GM10248 (cell line): Measurements from ENCODE around the gene CNTNAP2.

ENCODE experiments used
- CTCF ChIA-PET: fragments of 300-600 bp; sonication (Branson Sonifier 250); formaldehyde crosslinking; extraction: SDS; loops from one replicate; lab custom pipeline; 2021; ENCODE audit warnings: antibody characterized with exemption; lab: Yijun Ruan, JAX
- POLR2A ChIA-PET: fragments of 350-650 bp; sonication (Branson Sonifier 250); formaldehyde crosslinking; extraction: SDS; loops from one replicate; lab custom pipeline; 2020; ENCODE audit warnings: antibody characterized with exemption; lab: Yijun Ruan, JAX
- DNase-seq: peaks from one replicate; pipeline ENCODE4 v3.0.0; 2012; ENCODE audit errors: extremely low spot score
- TF ChIP-seq, protein P1 (sequence below): IDR thresholded peaks from 2 replicates; pipeline ENCODE4 v1.5.1; 2012; ENCODE audit warnings: mild to moderate bottlenecking, low read depth; ENCODE audit errors: extremely low read depth, missing control alignments, control extremely low read depth

Gene CNTNAP2

DNA sequence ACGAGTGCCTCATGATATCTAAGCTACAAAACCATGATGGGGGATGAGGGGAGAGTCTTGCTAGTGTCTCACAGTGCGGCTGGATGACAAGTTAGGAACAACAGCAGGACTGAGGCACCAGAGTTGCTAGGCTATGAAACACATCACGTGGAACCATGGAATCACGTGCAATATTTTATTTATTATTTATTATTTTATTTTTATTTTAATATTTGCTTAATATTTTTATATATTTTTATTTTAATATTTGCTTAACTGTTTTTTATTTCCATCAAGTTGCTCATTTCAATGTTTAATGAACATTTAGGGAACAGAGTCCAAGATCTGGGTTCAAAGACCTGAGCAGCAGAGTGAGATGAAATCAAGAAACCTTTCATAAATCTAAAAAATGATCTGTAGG, 614.6 kb downstream of the CNTNAP2 start:
- DNase-seq: no peak
- CTCF ChIA-PET: no interaction called here
- TF ChIP-seq, protein P1, sequence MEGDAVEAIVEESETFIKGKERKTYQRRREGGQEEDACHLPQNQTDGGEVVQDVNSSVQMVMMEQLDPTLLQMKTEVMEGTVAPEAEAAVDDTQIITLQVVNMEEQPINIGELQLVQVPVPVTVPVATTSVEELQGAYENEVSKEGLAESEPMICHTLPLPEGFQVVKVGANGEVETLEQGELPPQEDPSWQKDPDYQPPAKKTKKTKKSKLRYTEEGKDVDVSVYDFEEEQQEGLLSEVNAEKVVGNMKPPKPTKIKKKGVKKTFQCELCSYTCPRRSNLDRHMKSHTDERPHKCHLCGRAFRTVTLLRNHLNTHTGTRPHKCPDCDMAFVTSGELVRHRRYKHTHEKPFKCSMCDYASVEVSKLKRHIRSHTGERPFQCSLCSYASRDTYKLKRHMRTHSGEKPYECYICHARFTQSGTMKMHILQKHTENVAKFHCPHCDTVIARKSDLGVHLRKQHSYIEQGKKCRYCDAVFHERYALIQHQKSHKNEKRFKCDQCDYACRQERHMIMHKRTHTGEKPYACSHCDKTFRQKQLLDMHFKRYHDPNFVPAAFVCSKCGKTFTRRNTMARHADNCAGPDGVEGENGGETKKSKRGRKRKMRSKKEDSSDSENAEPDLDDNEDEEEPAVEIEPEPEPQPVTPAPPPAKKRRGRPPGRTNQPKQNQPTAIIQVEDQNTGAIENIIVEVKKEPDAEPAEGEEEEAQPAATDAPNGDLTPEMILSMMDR: no peak
- POLR2A ChIA-PET: no interaction called here

DNA sequence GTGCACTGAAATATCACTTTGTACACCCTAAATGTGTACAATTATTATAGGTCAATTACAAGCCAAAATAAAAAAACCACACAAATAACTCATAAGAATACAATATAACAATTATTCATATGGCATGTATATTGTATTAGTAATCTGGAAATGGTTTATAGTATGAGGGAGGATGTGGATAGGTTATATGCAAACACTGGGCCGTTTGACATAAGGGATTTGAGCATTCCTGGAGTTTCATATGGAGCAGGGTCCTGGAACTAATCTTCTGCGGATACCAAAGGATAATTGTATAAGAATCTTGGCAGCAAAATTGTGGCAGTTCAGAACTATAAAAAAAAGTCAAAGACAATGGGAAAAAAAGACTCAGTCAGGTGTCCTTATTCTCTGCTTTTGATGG, 619.4 kb downstream of the CNTNAP2 start:
- DNase-seq: no peak
- CTCF ChIA-PET: interaction anchor here (1.1 kb wide), 1 partner anchor 11 kb away, joined by 3 read pairs; no protein-coding TSS in a partner anchor
- TF ChIP-seq, protein P1: no peak
- POLR2A ChIA-PET: no interaction called here

DNA sequence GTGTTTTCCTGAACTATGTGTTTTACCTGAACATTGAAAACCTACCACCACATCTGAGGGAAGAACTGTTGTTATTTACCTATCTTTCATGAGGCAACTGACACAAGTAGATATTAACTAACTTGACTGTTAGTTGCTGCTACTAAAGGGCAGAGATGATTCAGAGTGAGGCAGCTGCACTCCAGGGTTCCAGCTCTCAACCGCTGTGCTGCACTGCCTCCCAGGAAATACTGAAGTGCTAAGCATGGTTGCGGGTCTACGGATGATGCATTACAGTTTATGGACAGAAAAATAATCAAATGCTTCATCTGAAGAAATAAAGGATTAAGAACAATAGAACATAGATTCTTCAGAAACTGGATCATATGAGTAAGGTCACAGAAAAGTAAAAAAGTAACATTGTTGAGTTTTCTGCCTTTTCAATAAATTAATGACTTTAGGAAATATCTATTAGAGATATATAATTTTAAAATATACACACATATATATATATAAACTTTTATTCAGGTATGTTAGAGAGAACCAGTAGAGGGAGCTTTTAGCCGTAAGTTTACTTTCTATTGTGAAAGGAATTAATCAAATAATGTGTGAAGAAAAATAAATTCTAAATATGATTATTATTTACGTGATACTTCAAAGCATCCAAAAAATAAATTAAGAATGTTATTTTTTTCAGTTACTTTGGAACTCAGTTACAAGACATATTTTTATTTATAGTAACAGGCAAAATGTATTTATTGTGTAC, 620.0 kb downstream of the CNTNAP2 start:
- CTCF ChIA-PET: no interaction called here

DNA sequence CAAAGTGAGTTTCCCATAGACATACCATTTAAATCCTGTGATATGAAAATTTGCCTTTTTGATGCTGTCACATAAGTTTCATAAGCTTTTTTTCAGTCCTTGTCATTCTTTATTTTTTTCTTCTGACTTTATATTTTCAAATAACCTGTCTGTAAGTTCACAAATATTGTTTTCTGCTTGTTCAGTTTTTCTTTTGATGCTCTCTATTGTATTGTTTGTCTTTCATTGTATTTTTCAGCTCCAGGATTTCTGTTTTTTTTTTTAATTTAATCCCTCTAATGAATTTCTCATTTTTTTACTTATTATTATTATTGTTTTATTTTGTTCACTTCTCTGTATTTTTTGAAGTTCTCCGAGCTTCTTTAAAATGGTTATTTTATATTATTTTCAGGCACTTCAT, 623.4 kb downstream of the CNTNAP2 start:
- no peak for DNase-seq
- ChIA-PET POLR2A (no interaction called here), CTCF (no interaction called here)
- TF ChIP-seq, protein P1: no peak

More for the DNA sequence above, 620.0 kb downstream of the CNTNAP2 start:
- no peak for DNase-seq
- TF ChIP-seq, protein P1: no peak
- POLR2A ChIA-PET: no interaction called here

DNA sequence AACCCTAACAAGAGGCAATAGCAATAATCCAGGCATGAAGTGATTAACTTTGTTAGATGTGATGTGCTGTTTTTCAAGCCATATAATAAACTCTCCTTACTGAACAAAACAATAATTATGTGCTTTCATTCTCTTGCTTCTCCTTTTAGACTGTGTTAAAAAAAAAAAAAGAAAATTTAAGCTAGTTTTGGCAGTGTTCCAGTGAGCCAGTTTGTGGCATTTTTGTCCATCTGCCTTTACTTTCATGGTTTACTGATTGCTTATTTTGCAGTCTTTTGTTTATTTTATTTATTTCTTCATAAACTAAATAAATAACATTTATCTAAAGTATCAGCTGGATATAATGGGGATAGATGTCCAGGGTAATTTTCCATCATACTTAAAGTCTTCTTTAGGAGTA, 625.3 kb downstream of the CNTNAP2 start:
- POLR2A ChIA-PET: no interaction called here
- CTCF ChIA-PET: interaction anchor here (1.5 to 2.3 kb wide), 2 partner anchors 9 to 16 kb away, joined by 3 to 7 read pairs; no protein-coding TSS in a partner anchor
- TF ChIP-seq, protein P1: no peak
- DNase-seq: no peak

DNA sequence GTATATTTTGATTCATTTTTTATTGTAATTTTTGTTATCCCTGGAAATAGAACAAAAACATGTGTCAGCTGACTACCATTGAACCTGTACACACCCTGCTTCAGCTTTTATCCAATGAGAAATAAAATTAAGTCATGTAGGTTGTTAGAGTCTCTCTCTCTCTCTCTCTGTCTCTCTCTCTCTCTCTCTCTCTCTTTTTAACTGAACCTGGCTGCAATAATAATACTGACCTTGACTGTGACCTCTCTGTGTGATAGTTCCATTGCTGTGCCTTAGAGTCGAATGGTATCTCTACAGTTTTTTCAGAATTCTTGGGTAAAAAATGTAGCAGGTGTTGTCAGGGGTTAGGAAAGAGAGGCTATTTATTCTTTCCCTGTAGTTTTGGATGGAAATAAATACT, 637.8 kb downstream of the CNTNAP2 start:
- CTCF ChIA-PET: no interaction called here
- DNase-seq: no peak
- POLR2A ChIA-PET: no interaction called here
- TF ChIP-seq, protein P1: no peak
